Karpas-422 (cell line): ENCODE data around the gene SSBP1. TPM values are rescaled to one million over a fixed set of nuclear protein-coding genes. Genes with fewer than 3 reads are reported as not detected.
"Not testable (repeated sequence)": the region's sequence is repeated elsewhere in the genome, so short reads cannot be mapped to it uniquely, and the experiment has no call there.

Experiments used
- DNase-seq: peaks from one replicate; pipeline ENCODE4 v3.0.0-alpha.2; 2015
- H2AFZ ChIP-seq: fragments of 200-600 bp; sonication (generic); 2 replicates; pipeline ENCODE4 v1.6.1; 2014; ENCODE audit warnings: antibody characterized with exemption, low read length, mixed read lengths
- H3K27ac ChIP-seq: fragments of 200-600 bp; sonication (generic); 2 replicates; pipeline ENCODE4 v1.5.1; 2014; ENCODE audit warnings: mild to moderate bottlenecking, low read length, moderate library complexity
- H3K27me3 ChIP-seq: fragments of 200-600 bp; sonication (generic); 2 replicates; pipeline ENCODE4 v1.6.1; 2014; ENCODE audit warnings: low read length, mixed read lengths
- H3K36me3 ChIP-seq: fragments of 200-600 bp; sonication (generic); 2 replicates; pipeline ENCODE4 v1.6.1; 2014; ENCODE audit warnings: low read length, mixed read lengths; ENCODE audit not compliant: insufficient read depth
- H3K4me1 ChIP-seq: fragments of 200-600 bp; sonication (generic); 2 replicates; pipeline ENCODE4 v1.6.1; 2014; ENCODE audit warnings: mild to moderate bottlenecking, low read length, mixed read lengths
- H3K4me2 ChIP-seq: fragments of 200-600 bp; sonication (generic); 2 replicates; pipeline ENCODE4 v1.6.1; 2014; ENCODE audit warnings: low read length, low read depth, mild to moderate bottlenecking; ENCODE audit not compliant: poor library complexity, severe bottlenecking
- H3K4me3 ChIP-seq: fragments of 200-600 bp; sonication (generic); 2 replicates; pipeline ENCODE4 v1.5.1; 2014; ENCODE audit warnings: mild to moderate bottlenecking, antibody characterized with exemption, low read length, mixed read lengths
- H3K79me2 ChIP-seq: fragments of 200-600 bp; sonication (generic); 2 replicates; pipeline ENCODE4 v1.6.1; 2014; ENCODE audit warnings: mild to moderate bottlenecking, low read length, mixed read lengths
- H3K9ac ChIP-seq: fragments of 200-600 bp; sonication (generic); 2 replicates; pipeline ENCODE4 v1.6.0; 2014; ENCODE audit warnings: low read length
- H3K9me2 ChIP-seq: fragments of 200-600 bp; sonication (generic), shearing (Covaris generic); replicated peaks from 2 replicates; pipeline ENCODE4 v1.6.0; 2014; ENCODE audit warnings: mild to moderate bottlenecking, low read length, moderate library complexity; ENCODE audit not compliant: insufficient read depth
- H3K9me3 ChIP-seq: fragments of 300-700, 200-600 bp; sonication (generic); 2 replicates; pipeline ENCODE4 v1.6.1; 2014; ENCODE audit warnings: low read length, mixed read lengths
- H4K20me1 ChIP-seq: fragments of 200-600 bp; sonication (generic); 2 replicates; pipeline ENCODE4 v1.6.1; 2014; ENCODE audit warnings: mild to moderate bottlenecking, antibody characterized with exemption, low read length, low read depth; ENCODE audit not compliant: insufficient read depth
- total RNA-seq: library from RNA; depleted of rRNA; stranded (reverse); fragments of >200 nt; shearing (Covaris generic); gene quantifications from 2 replicates; pipeline ENCODE4 v1.2.3, GENCODE V29; 2014; ENCODE audit warnings: low replicate concordance; rRNA removed

SSBP1 gene, protein sequence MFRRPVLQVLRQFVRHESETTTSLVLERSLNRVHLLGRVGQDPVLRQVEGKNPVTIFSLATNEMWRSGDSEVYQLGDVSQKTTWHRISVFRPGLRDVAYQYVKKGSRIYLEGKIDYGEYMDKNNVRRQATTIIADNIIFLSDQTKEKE
- 176 and 231 TPM in 2 replicates for total RNA-seq

GRCh38 chr7:141737836-141738591 is at the start of gene SSBP1:
Gene SSBP1, plus strand, starts transcription at chr7:141738358. Its CDS starts 809 bp downstream, at chr7:141739167.
- Histone ChIP-seq H3K79me2 (peaks cover 47% of the 10 kb centered on the region), H3K9me2 (no peaks in the 10 kb centered on the region), H3K4me3 (peak within 1 kb of the TSS; percentile 71), H3K9ac (peak within 1 kb of the TSS; percentile 72), H4K20me1 (no peaks in the 10 kb centered on the region), H3K9me3 (no peaks in the 10 kb centered on the region), H3K27ac (peak within 1 kb of the TSS; percentile 79), H3K27me3 (no peaks in the 10 kb centered on the region), H2AFZ (peak within 1 kb of the TSS; percentile 95), H3K4me2 (peak within 1 kb of the TSS; percentile 88), H3K4me1 (peaks cover 22% of the 10 kb centered on the region), H3K36me3 (peaks cover 34% of the 10 kb centered on the region)
- DNase-seq: peak; percentile 99

GRCh38 chr7:141689072-141689825 is 48.9 kb upstream of the SSBP1 start:
- H3K79me2 ChIP-seq, H3K4me1 ChIP-seq: not testable (repeated sequence)
- H4K20me1 ChIP-seq: peaks cover 16% of the 10 kb centered on the region

DNA sequence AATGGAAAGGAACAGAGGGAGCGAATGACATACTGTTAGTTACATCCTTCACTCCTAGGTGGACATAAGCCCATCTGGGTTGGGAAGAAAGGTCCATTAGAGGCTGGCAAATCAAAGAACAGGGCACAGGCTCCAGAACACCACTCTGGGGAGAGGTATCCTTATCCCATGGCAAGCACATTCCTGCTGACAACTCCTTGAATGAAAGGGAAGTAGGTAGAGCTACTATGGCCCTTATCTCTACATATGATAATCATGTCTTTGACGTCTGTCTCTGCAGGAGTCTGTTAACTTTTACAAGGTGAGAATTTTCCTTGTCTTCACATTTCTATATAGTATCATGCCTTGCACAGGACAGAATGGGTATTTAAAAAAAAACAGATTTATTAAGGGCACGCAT is 46.6 kb upstream of the SSBP1 start:
- Histone ChIP-seq H3K27me3 (no peaks in the 10 kb centered on the region), H3K27ac (no peak overlapping the region), H3K4me1 (no peaks in the 10 kb centered on the region), H3K4me2 (no peak overlapping the region), H3K9me3 (no peaks in the 10 kb centered on the region), H4K20me1 (peaks cover 20% of the 10 kb centered on the region), H3K36me3 (no peaks in the 10 kb centered on the region), H3K79me2 (no peaks in the 10 kb centered on the region), H2AFZ (no peak overlapping the region), H3K4me3 (no peak overlapping the region), H3K9me2 (no peaks in the 10 kb centered on the region), H3K9ac (no peak overlapping the region)
- DNase-seq: no peak

More at GRCh38 chr7:141689072-141689825, 48.9 kb upstream of the SSBP1 start:
- not testable (repeated sequence) for H3K9me2 ChIP-seq, H3K4me3 ChIP-seq, DNase-seq, H3K27me3 ChIP-seq, H3K36me3 ChIP-seq, H3K9ac ChIP-seq, H3K4me2 ChIP-seq, H2AFZ ChIP-seq, H3K9me3 ChIP-seq, H3K27ac ChIP-seq

DNA sequence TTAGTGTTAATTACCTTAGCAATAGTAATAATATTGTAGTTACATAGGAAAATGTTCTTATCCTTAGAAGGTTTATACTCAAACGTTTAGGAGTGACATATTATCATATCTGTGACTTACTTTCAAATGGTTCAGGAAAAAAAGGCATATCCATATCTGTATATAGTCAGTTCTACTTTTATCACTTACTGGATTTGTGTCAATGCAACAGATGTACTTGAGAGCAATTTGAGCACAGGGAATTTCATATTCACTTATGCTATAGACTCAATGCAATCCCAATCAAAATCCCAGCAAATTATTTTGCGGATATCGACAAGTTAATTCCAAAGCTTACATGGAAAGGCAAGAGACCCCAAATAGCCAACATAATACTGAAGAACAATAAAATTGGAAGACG is 46.2 kb upstream of the SSBP1 start:
- Histone ChIP-seq H3K9ac (no peak overlapping the region), H3K9me3 (no peaks in the 10 kb centered on the region), H3K4me1 (no peaks in the 10 kb centered on the region), H3K36me3 (no peaks in the 10 kb centered on the region), H3K27me3 (no peaks in the 10 kb centered on the region), H2AFZ (no peak overlapping the region), H3K9me2 (no peaks in the 10 kb centered on the region), H3K4me3 (no peak overlapping the region), H3K27ac (no peak overlapping the region), H3K4me2 (no peak overlapping the region), H3K79me2 (no peaks in the 10 kb centered on the region), H4K20me1 (peaks cover 20% of the 10 kb centered on the region)
- DNase-seq: no peak

GRCh38 chr7:141693082-141693481 is 45.1 kb upstream of the SSBP1 start:
- no peaks in the 10 kb centered on the region for H3K36me3 ChIP-seq
- DNase-seq: no peak
- H3K4me1 ChIP-seq: no peaks in the 10 kb centered on the region
- no peak overlapping the region for H2AFZ ChIP-seq
- no peaks in the 10 kb centered on the region for H3K27me3 ChIP-seq
- H3K9ac ChIP-seq: no peak overlapping the region
- H3K9me2 ChIP-seq: no peaks in the 10 kb centered on the region
- no peaks in the 10 kb centered on the region for H3K9me3 ChIP-seq
- H3K4me2 ChIP-seq: no peak overlapping the region
- H3K4me3 ChIP-seq: no peak overlapping the region
- peaks cover 26% of the 10 kb centered on the region for H4K20me1 ChIP-seq
- no peak overlapping the region for H3K27ac ChIP-seq
- H3K79me2 ChIP-seq: no peaks in the 10 kb centered on the region

DNA sequence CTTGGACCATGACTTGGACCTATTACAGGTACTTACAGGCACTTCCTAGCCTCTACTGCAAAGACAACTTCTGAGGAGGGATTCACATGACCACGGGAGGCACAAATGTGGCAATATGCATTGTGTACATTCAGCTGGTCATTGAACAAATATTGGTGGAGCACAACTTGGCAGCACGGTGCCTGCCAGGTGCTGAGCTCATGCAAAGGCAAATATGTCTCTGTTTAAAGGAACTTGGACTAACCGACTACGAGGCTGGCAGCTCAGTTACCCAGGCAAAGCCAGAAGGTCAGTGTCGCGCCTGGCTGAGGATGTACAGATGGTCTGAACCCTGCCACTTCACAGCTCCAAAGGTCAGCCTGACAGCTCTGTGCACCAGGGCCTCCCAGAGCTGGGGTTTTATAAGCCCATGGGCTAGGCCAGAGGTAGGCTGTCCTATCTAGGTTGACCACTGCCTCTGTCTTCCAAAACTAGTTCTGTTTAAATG is 42.3 kb upstream of the SSBP1 start:
- Histone ChIP-seq H3K9me2 (no peaks in the 10 kb centered on the region), H2AFZ (no peak overlapping the region), H3K36me3 (no peaks in the 10 kb centered on the region), H3K79me2 (no peaks in the 10 kb centered on the region), H3K9ac (no peak overlapping the region), H3K27me3 (no peaks in the 10 kb centered on the region), H3K4me2 (no peak overlapping the region), H3K9me3 (no peaks in the 10 kb centered on the region), H3K4me3 (no peak overlapping the region), H3K27ac (no peak overlapping the region), H3K4me1 (peaks cover 10% of the 10 kb centered on the region), H4K20me1 (peaks cover 20% of the 10 kb centered on the region)
- DNase-seq: no peak

- Histone ChIP-seq H3K27ac (no peak overlapping the region), H3K4me2 (no peak overlapping the region), H3K9me2 (no peaks in the 10 kb centered on the region), H3K79me2 (no peaks in the 10 kb centered on the region), H4K20me1 (peaks cover 16% of the 10 kb centered on the region; the same call in 1 of the 2 replicates), H3K9ac (no peak overlapping the region), H3K4me3 (no peak overlapping the region), H2AFZ (no peak overlapping the region), H3K36me3 (no peaks in the 10 kb centered on the region), H3K9me3 (no peaks in the 10 kb centered on the region), H3K4me1 (peaks cover 13% of the 10 kb centered on the region), H3K27me3 (no peaks in the 10 kb centered on the region)
- DNase-seq: no peak
Observed at GRCh38 chr7:141696348-141696747, 41.8 kb upstream of the SSBP1 start.
